ENCODE measurements around the gene TCF7L1. TPM values are rescaled to one million over a fixed set of nuclear protein-coding genes. Genes with fewer than 3 reads are reported as not detected.
A peak's percentile ranks its signal among the peaks of the same experiment; 100 is the strongest.

TCF7L1 gene
- total RNA-seq, 4 donors from 2014 or later: 0.75 to 2.9 (median 1.1) TPM

- in situ Hi-C loops (cut with MboI; ENCODE audit: low pct_ligation_motif_present in 1 of 4, low pct_unique_long_range_greater_than_20kb in 1 of 4, low sequenced_read_pairs in 3 of 4): no loop called here
- H3K27me3 ChIP-seq: no peaks in the 10 kb centered on the region
- no peak overlapping the region for H3K27ac ChIP-seq
- WGBS, 2 donors (ENCODE audit: low coverage in 1 of 2): 54 to 60% methylated on average over 3 of the region's 3 CpGs
- intact Hi-C loops (cut with DNase I; ENCODE audit: low total_unique reads): no loop called here
- DNase-seq: no peak
- H3K4me3 ChIP-seq: no peak overlapping the region
- peaks cover 1 to 3% (median 2%) of the 10 kb centered on the region in 4 donors for H3K4me1 ChIP-seq
- peaks cover 0 to 52% (median 22%) of the 10 kb centered on the region in 4 donors for H3K36me3 ChIP-seq
- no peaks in the 10 kb centered on the region for H3K9me3 ChIP-seq
- TF ChIP-seq POLR2A (IDR thresholded peaks at IDR 0.05) (no peak), CTCF (IDR thresholded peaks at IDR 0.05) (no peak)
Measured at GRCh38 chr2:85347599-85347998, 214.4 kb downstream of the TCF7L1 start.

- DNase-seq: peak; percentile 84
- H3K36me3 ChIP-seq: peaks cover 0 to 28% (median 12%) of the 10 kb centered on the region in 4 donors
- intact Hi-C loops (cut with DNase I; ENCODE audit: low total_unique reads): no loop called here
Measured at GRCh38 chr2:85353876-85354285, 220.7 kb downstream of the TCF7L1 start.

GRCh38 chr2:85354286-85355072 is 221.3 kb downstream of the TCF7L1 start, which contains the start of the genes ELMOD3 and RETSAT:
ELMOD3 (plus strand) TSS chr2:85354769; CDS start chr2:85357199, 2,430 bp downstream.
RETSAT (minus strand) TSS chr2:85354528; CDS start chr2:85354507, 21 bp downstream.
- H3K4me3 ChIP-seq: peak within 1 kb of the TSS; percentile 64 to 77 (median 68)
- H3K9me3 ChIP-seq: no peaks in the 10 kb centered on the region
- WGBS, 2 donors (ENCODE audit: low coverage in 1 of 2): 0% methylated on average over 2 to 41 of the region's 42 CpGs
- H3K36me3 ChIP-seq: peaks cover 0 to 23% (median 10%) of the 10 kb centered on the region in 4 donors
- DNase-seq: peak; percentile 98
- peak within 1 kb of the TSS; percentile 92 to 95 (median 94) for H3K27ac ChIP-seq
- TF ChIP-seq CTCF (IDR thresholded peaks at IDR 0.05) (no peak), POLR2AphosphoS5 (IDR thresholded peaks at IDR 0.05) (peak; percentile 93 to 99 (median 99)), EP300 (IDR thresholded peaks at IDR 0.05; ENCODE audit: low read depth) (no peak), POLR2A (IDR thresholded peaks at IDR 0.05) (peak; percentile 99)
- H3K27me3 ChIP-seq: no peaks in the 10 kb centered on the region
- peaks cover 7 to 30% (median 20%) of the 10 kb centered on the region in 4 donors for H3K4me1 ChIP-seq
- in situ Hi-C loops (cut with MboI; ENCODE audit: low pct_ligation_motif_present in 1 of 4, low pct_unique_long_range_greater_than_20kb in 1 of 4, low sequenced_read_pairs in 3 of 4) (no loop called here), intact Hi-C loops (cut with DNase I; ENCODE audit: low total_unique reads) (no loop called here)

More at GRCh38 chr2:85353876-85354285, 220.7 kb downstream of the TCF7L1 start:
- no peaks in the 10 kb centered on the region for H3K27me3 ChIP-seq
- H3K27ac ChIP-seq: peak overlapping the region; percentile 92 to 95 (median 94)
- H3K4me1 ChIP-seq: peaks cover 7 to 30% (median 20%) of the 10 kb centered on the region in 4 donors
- H3K9me3 ChIP-seq: no peaks in the 10 kb centered on the region
- TF ChIP-seq POLR2A (IDR thresholded peaks at IDR 0.05): no peak
- peak in 1 of 3 donors; percentile 7 for TF ChIP-seq POLR2AphosphoS5 (IDR thresholded peaks at IDR 0.05)
- peak overlapping the region; percentile 64 to 73 (median 68) for H3K4me3 ChIP-seq
- in situ Hi-C loops (cut with MboI; ENCODE audit: low pct_ligation_motif_present in 1 of 4, low pct_unique_long_range_greater_than_20kb in 1 of 4, low sequenced_read_pairs in 3 of 4): no loop called here
- WGBS, 2 donors (ENCODE audit: low coverage in 1 of 2): 0 to 7% methylated on average over 4 to 16 of the region's 16 CpGs

- peaks cover 7 to 30% (median 20%) of the 10 kb centered on the region in 4 donors for H3K4me1 ChIP-seq
- H3K9me3 ChIP-seq: no peaks in the 10 kb centered on the region
- H3K27me3 ChIP-seq: no peaks in the 10 kb centered on the region
- peak overlapping the region; percentile 64 to 77 (median 68) for H3K4me3 ChIP-seq
- H3K27ac ChIP-seq: peak overlapping the region; percentile 92 to 95 (median 94)
- DNase-seq: no peak
- intact Hi-C loops (cut with DNase I; ENCODE audit: low total_unique reads) (no loop called here), in situ Hi-C loops (cut with MboI; ENCODE audit: low pct_ligation_motif_present in 1 of 4, low pct_unique_long_range_greater_than_20kb in 1 of 4, low sequenced_read_pairs in 3 of 4) (no loop called here)
- peaks cover 0 to 18% (median 7%) of the 10 kb centered on the region in 4 donors for H3K36me3 ChIP-seq
- no peak for TF ChIP-seq POLR2AphosphoS5 (IDR thresholded peaks at IDR 0.05)
- no peak for TF ChIP-seq CTCF (IDR thresholded peaks at IDR 0.05)
- TF ChIP-seq POLR2A (IDR thresholded peaks at IDR 0.05): no peak
- no peak for TF ChIP-seq EP300 (IDR thresholded peaks at IDR 0.05; ENCODE audit: low read depth)
- 11% methylated on average over 10 of the region's 10 CpGs; no CpG with 5 or more reads in 1 of the 2 donors for WGBS, 2 donors (ENCODE audit: low coverage in 1 of 2)
Measured at GRCh38 chr2:85355073-85355410, 221.8 kb downstream of the TCF7L1 start.
